IMR-90 (cell line): ENCODE data around the gene LRRTM3. TPM values are rescaled to one million over a fixed set of nuclear protein-coding genes. Genes with fewer than 3 reads are reported as not detected.

Experiments used
- ATAC-seq: fragments of 200-7000 bp; cut with Tn5 transposase; 2 replicates; pipeline ENCODE4 v1.9.1; 2020; ENCODE audit warnings: low read depth, mild to moderate bottlenecking, moderate library complexity
- BruUV-seq: library from RNA; stranded (reverse); fragments of 400-500 nt; replicated peaks from 2 replicates; lab custom pipeline; 2021; lab: Mats Ljungman, UMichigan
- CTCF ChIA-PET: fragments of 300-600 bp; formaldehyde crosslinking; extraction: SDS; loops from one replicate; lab custom pipeline; 2021; ENCODE audit warnings: antibody characterized with exemption; lab: Yijun Ruan, JAX
- POLR2A ChIA-PET: fragments of 300-600 bp; sonication (Branson Sonifier 250); formaldehyde crosslinking; loops from one replicate; lab custom pipeline; 2022; ENCODE audit warnings: antibody characterized with exemption; ENCODE audit not compliant: unreplicated experiment; lab: Charles Lee
- DNase-seq: peaks from one replicate; pipeline ENCODE4 v3.0.0; 2013
- H2AFZ ChIP-seq: replicated peaks from 2 replicates; pipeline ENCODE3; 2013; ENCODE audit warnings: low read length, mild to moderate bottlenecking; ENCODE audit not compliant: poor library complexity
- H2AK5ac ChIP-seq: 2 replicates; pipeline ENCODE4 v1.6.1; 2013; ENCODE audit warnings: low read depth, low read length, inconsistent platforms
- H2AK9ac ChIP-seq: replicated peaks from 2 replicates; pipeline ENCODE3; 2013; ENCODE audit warnings: mild to moderate bottlenecking, low read depth, low read length, moderate library complexity; ENCODE audit not compliant: poor library complexity
- H2BK120ac ChIP-seq: 2 replicates; pipeline ENCODE4 v1.6.1; 2013; ENCODE audit warnings: low read depth, low read length, inconsistent platforms
- H2BK15ac ChIP-seq: 3 replicates; pipeline ENCODE4 v1.6.1; 2013; ENCODE audit warnings: low read depth, low read length, inconsistent platforms
- H2BK20ac ChIP-seq: 2 replicates; pipeline ENCODE4 v1.6.1; 2013; ENCODE audit warnings: low read depth, mild to moderate bottlenecking, inconsistent platforms, low read length, moderate library complexity
- H2BK5ac ChIP-seq: 2 replicates; pipeline ENCODE4 v1.6.1; 2013; ENCODE audit warnings: mild to moderate bottlenecking, low read depth, low read length, inconsistent platforms; ENCODE audit not compliant: poor library complexity, severe bottlenecking
- H3K14ac ChIP-seq: replicated peaks from 2 replicates; pipeline ENCODE4 v1.6.1; 2013; ENCODE audit warnings: low read depth, low read length, inconsistent platforms
- H3K18ac ChIP-seq: 2 replicates; pipeline ENCODE4 v1.6.1; 2013; ENCODE audit warnings: low read depth, low read length, control low read depth
- H3K23ac ChIP-seq: 2 replicates; pipeline ENCODE4 v1.6.1; 2013; ENCODE audit warnings: low read depth, low read length, inconsistent platforms
- H3K27ac ChIP-seq: 2 replicates; pipeline ENCODE4 v1.5.1; 2013; ENCODE audit warnings: mild to moderate bottlenecking, control low read depth, low read length; ENCODE audit not compliant: insufficient read depth
- H3K27me3 ChIP-seq: 2 replicates; pipeline ENCODE4 v1.6.1; 2013; ENCODE audit warnings: low read length; ENCODE audit not compliant: control insufficient read depth, insufficient read depth
- H3K36me3 ChIP-seq: 2 replicates; pipeline ENCODE4 v1.6.1; 2013; ENCODE audit warnings: low read length, mixed read lengths; ENCODE audit not compliant: control insufficient read depth, insufficient read depth
- H3K4ac ChIP-seq: 2 replicates; pipeline ENCODE4 v1.6.1; 2013; ENCODE audit warnings: low read depth, low read length, inconsistent platforms
- H3K4me1 ChIP-seq: 2 replicates; pipeline ENCODE4 v1.6.1; 2013; ENCODE audit warnings: low read length, mixed read lengths; ENCODE audit not compliant: control insufficient read depth, insufficient read depth
- H3K4me2 ChIP-seq: 2 replicates; pipeline ENCODE4 v1.6.1; 2013; ENCODE audit warnings: low read depth, mild to moderate bottlenecking, control low read depth, low read length, moderate library complexity
- H3K4me3 ChIP-seq: 2 replicates; pipeline ENCODE4 v1.5.1; 2013; ENCODE audit warnings: low read depth, mild to moderate bottlenecking, control low read depth, low read length, moderate library complexity; ENCODE audit not compliant: insufficient read depth
- H3K56ac ChIP-seq: 2 replicates; pipeline ENCODE4 v1.6.1; 2013; ENCODE audit warnings: low read length, inconsistent platforms; ENCODE audit not compliant: insufficient read depth; ENCODE audit errors: extremely low read depth
- H3K79me1 ChIP-seq, 2 experiments: 2 replicates each; pipeline ENCODE4 v1.6.1; 2013; ENCODE audit warnings: low read length in 2 of 2, inconsistent platforms in 1 of 2, low read depth in 1 of 2
- H3K9ac ChIP-seq: 2 replicates; pipeline ENCODE4 v1.6.1; 2013; ENCODE audit warnings: low read depth, low read length, control low read depth
- H3K9me1 ChIP-seq: 2 replicates; pipeline ENCODE4 v1.6.1; 2013; ENCODE audit warnings: low read length, inconsistent platforms; ENCODE audit not compliant: insufficient read depth
- H3K9me3 ChIP-seq: 2 replicates; pipeline ENCODE4 v1.6.1; 2013; ENCODE audit warnings: low read length; ENCODE audit not compliant: control insufficient read depth, insufficient read depth
- H4K20me1 ChIP-seq: 2 replicates; pipeline ENCODE4 v1.6.1; 2013; ENCODE audit warnings: low read length, inconsistent platforms; ENCODE audit not compliant: insufficient read depth
- H4K5ac ChIP-seq: 2 replicates; pipeline ENCODE4 v1.6.1; 2013; ENCODE audit warnings: mild to moderate bottlenecking, low read depth, low read length, control low read depth
- H4K8ac ChIP-seq, 2 experiments: 2 replicates each; pipeline ENCODE4 v1.6.1; 2013; ENCODE audit warnings: low read depth in 2 of 2, low read length in 2 of 2, control low read depth in 1 of 2, inconsistent platforms in 1 of 2
- H4K91ac ChIP-seq: 2 replicates; pipeline ENCODE4 v1.6.1; 2013; ENCODE audit warnings: low read depth, low read length, inconsistent platforms; ENCODE audit not compliant: insufficient read depth
- CHD1 ChIP-seq: IDR thresholded peaks from 2 replicates; pipeline ENCODE4 v1.6.1; 2012; ENCODE audit warnings: low read depth, low read length, improper control_type of control experiment
- MAFK ChIP-seq: IDR thresholded peaks from 2 replicates; pipeline ENCODE4 v1.6.1; 2012; ENCODE audit warnings: low read depth, low read length, improper control_type of control experiment
- MAZ ChIP-seq: IDR thresholded peaks from 2 replicates; pipeline ENCODE4 v1.6.1; 2012; ENCODE audit warnings: low read depth, mild to moderate bottlenecking, low read length, improper control_type of control experiment, moderate library complexity, borderline replicate concordance
- MXI1 ChIP-seq: IDR thresholded peaks from 2 replicates; pipeline ENCODE4 v1.6.1; 2012; ENCODE audit warnings: low read depth, mild to moderate bottlenecking, low read length, moderate library complexity, borderline replicate concordance
- POLR2A ChIP-seq: IDR thresholded peaks from 2 replicates; pipeline ENCODE4 v1.6.1; 2012; ENCODE audit warnings: mild to moderate bottlenecking, low read depth, low read length
- RFX5 ChIP-seq: IDR thresholded peaks from 2 replicates; pipeline ENCODE4 v1.8.0; 2012; ENCODE audit warnings: low read depth, mild to moderate bottlenecking, low read length, moderate library complexity
- WGBS, 2 experiments: methylation state at CpG; one replicate each; pipeline versions ENCODE4 v1.1.5 to v1.1.7; 2013; ENCODE audit warnings: missing lambda C conversion rate in 2 of 2; ENCODE audit not compliant: insufficient read length in 1 of 2; ENCODE audit errors: extremely low coverage in 2 of 2; 5-methylcytosine and 5-hydroxymethylcytosine counted together
- dilution Hi-C: fragments of 300-500 bp; cut with HindIII; formaldehyde crosslinking; loops from one replicate; pipeline ENCODE4 v1.14.3; 2018; ENCODE audit warnings: low sequenced_read_pairs; ENCODE audit not compliant: unreplicated experiment
- in situ Hi-C: fragments of 300-500 bp; cut with MboI; formaldehyde crosslinking; loops from 3 replicates; pipeline ENCODE4 v1.14.3; 2019; ENCODE audit warnings: low sequenced_read_pairs, inconsistent platforms, mixed read lengths
- intact Hi-C: fragments of 100-400 bp; cut with micrococcal nuclease; formaldehyde crosslinking; loops from 2 replicates; pipeline ENCODE4 v1.10.0; 2022
- polyA plus RNA-seq, 3 experiments: library from polyadenylated mRNA; depleted of rRNA; stranded (reverse); fragments of >200 nt; gene quantifications; 2 replicates each; pipeline ENCODE4 v1.2.3, GENCODE V29; 2012; ENCODE audit warnings: low replicate concordance in 1 of 3
- total RNA-seq: library from RNA; depleted of rRNA; stranded (reverse); fragments of >200 nt; gene quantifications from 2 replicates; pipeline ENCODE4 v1.2.3, GENCODE V29; 2012
- TF ChIP-seq, protein P1 (sequence below): conservative IDR thresholded peaks from 2 replicates; pipeline ENCODE4 v1.5.1; 2012; ENCODE audit warnings: mild to moderate bottlenecking, low read depth, low read length, improper control_type of control experiment
- TF ChIP-seq, protein P2 (sequence below): fragments of 150-350 bp; IDR thresholded peaks from 2 replicates; pipeline ENCODE4 v1.6.1; 2017; ENCODE audit warnings: mild to moderate bottlenecking, antibody characterized with exemption, low read length, low read depth

LRRTM3 gene
- total and polyA plus RNA-seq, 2 of the 4 experiments (the other 2 are of a cell fraction): under 0.01 TPM; not detected in 1

DNA sequence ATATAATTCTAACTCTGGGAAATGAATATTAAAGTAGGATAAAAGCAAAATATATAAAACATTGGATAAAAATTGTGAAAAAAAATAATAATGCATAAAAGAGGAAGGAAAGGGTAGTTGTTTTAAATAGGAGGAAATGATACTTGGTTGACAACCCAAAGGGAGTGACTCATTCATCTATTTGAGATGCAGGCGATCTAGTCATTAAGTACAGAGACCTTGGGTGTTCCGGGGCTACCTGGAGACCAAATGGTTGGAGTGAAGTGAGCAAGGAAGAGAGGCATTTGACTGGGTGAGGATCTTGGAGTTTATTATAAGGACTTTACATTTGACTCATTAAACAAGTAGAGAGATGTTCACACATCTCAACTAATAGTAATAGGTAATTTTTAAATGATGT is 111.0 kb downstream of the LRRTM3 start:
- H2AK5ac ChIP-seq: no peak overlapping the region
- dilution Hi-C loops: no loop called here

More for the DNA sequence above, 111.0 kb downstream of the LRRTM3 start:
- no peak overlapping the region for H4K8ac ChIP-seq
- no CpG with 5 or more reads among the region's 2 CpGs for WGBS, 2 experiments
- no peak overlapping the region for H2BK20ac ChIP-seq
- no TSS peak for BruUV-seq
- no peak overlapping the region for H2BK120ac ChIP-seq
- H3K56ac ChIP-seq: no peak overlapping the region
- no peak overlapping the region for H3K14ac ChIP-seq
- H3K79me1 ChIP-seq: no peaks in the 10 kb centered on the region
- DNase-seq (no peak), ATAC-seq (no peak)
- H3K4me3 ChIP-seq: no peak overlapping the region
- H3K36me3 ChIP-seq: no peaks in the 10 kb centered on the region
- no peak overlapping the region for H3K4me2 ChIP-seq
- H2AK9ac ChIP-seq: no peak overlapping the region
- no peak overlapping the region for H4K91ac ChIP-seq
- ChIA-PET CTCF (no interaction called here), POLR2A (no interaction called here)
- H3K4me1 ChIP-seq: no peaks in the 10 kb centered on the region
- intact Hi-C loops: no loop called here
- H2AFZ ChIP-seq: no peak overlapping the region
- TF ChIP-seq, protein P1, sequence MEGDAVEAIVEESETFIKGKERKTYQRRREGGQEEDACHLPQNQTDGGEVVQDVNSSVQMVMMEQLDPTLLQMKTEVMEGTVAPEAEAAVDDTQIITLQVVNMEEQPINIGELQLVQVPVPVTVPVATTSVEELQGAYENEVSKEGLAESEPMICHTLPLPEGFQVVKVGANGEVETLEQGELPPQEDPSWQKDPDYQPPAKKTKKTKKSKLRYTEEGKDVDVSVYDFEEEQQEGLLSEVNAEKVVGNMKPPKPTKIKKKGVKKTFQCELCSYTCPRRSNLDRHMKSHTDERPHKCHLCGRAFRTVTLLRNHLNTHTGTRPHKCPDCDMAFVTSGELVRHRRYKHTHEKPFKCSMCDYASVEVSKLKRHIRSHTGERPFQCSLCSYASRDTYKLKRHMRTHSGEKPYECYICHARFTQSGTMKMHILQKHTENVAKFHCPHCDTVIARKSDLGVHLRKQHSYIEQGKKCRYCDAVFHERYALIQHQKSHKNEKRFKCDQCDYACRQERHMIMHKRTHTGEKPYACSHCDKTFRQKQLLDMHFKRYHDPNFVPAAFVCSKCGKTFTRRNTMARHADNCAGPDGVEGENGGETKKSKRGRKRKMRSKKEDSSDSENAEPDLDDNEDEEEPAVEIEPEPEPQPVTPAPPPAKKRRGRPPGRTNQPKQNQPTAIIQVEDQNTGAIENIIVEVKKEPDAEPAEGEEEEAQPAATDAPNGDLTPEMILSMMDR: no peak
- no peak for TF ChIP-seq POLR2A
- TF ChIP-seq MAFK: no peak
- TF ChIP-seq, protein P2, sequence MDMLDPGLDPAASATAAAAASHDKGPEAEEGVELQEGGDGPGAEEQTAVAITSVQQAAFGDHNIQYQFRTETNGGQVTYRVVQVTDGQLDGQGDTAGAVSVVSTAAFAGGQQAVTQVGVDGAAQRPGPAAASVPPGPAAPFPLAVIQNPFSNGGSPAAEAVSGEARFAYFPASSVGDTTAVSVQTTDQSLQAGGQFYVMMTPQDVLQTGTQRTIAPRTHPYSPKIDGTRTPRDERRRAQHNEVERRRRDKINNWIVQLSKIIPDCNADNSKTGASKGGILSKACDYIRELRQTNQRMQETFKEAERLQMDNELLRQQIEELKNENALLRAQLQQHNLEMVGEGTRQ: no peak
- TF ChIP-seq MAZ: no peak
- TF ChIP-seq RFX5: no peak
- no peak for TF ChIP-seq MXI1
- TF ChIP-seq CHD1: no peak
- H2BK15ac ChIP-seq: no peak overlapping the region
- no peaks in the 10 kb centered on the region for H4K20me1 ChIP-seq
- H3K27me3 ChIP-seq: no peaks in the 10 kb centered on the region
- no peak overlapping the region for H3K23ac ChIP-seq
- H3K18ac ChIP-seq: no peak overlapping the region
- H2BK5ac ChIP-seq: no peak overlapping the region
- no peak overlapping the region for H3K9ac ChIP-seq
- in situ Hi-C loops: no loop called here
- H3K9me1 ChIP-seq: no peaks in the 10 kb centered on the region
- H3K27ac ChIP-seq: no peak overlapping the region
- no peak overlapping the region for H3K4ac ChIP-seq
- H3K9me3 ChIP-seq: no peaks in the 10 kb centered on the region
- no peak overlapping the region for H4K5ac ChIP-seq
